Activated CD4-positive, alpha-beta T cell treated with anti-CD3 and anti-CD28 coated beads, Interleukin-2, amount 10 ng/mL, durations not matched to agents 7 days and 5 days (primary cell): ENCODE measurements around the gene AMMECR1. TPM values are rescaled to one million over a fixed set of nuclear protein-coding genes. Genes with fewer than 3 reads are reported as not detected.
"Not testable (repeated sequence)": the region's sequence is repeated elsewhere in the genome, so short reads cannot be mapped to it uniquely, and the experiment has no call there.

Source experiments
- CTCF ChIA-PET: fragments of 350-600 bp; sonication (Branson Sonifier 250); formaldehyde crosslinking; loops from one replicate; lab custom pipeline; 2021; ENCODE audit warnings: antibody characterized with exemption; lab: Charles Lee
- POLR2A ChIA-PET: fragments of 350-600 bp; sonication (Branson Sonifier 250); formaldehyde crosslinking; loops from one replicate; lab custom pipeline; 2021; ENCODE audit warnings: antibody characterized with exemption; lab: Charles Lee
- DNase-seq: peaks from one replicate; pipeline ENCODE4 v3.0.0-alpha.2; 2020
- H3K27ac Mint-ChIP-seq: one replicate; pipeline ENCODE4 v1.8.0; 2021; ENCODE audit warnings: mild to moderate bottlenecking, moderate library complexity, mixed read lengths
- H3K27me3 Mint-ChIP-seq: one replicate; pipeline ENCODE4 v1.8.0; 2021; ENCODE audit warnings: mixed read lengths
- H3K36me3 Mint-ChIP-seq: one replicate; pipeline ENCODE4 v1.8.0; 2021; ENCODE audit warnings: low read depth, mixed read lengths
- H3K4me1 Mint-ChIP-seq: one replicate; pipeline ENCODE4 v1.8.0; 2021; ENCODE audit warnings: mixed read lengths
- H3K4me3 Mint-ChIP-seq: one replicate; pipeline ENCODE4 v1.8.0; 2021; ENCODE audit warnings: mild to moderate bottlenecking, moderate library complexity, mixed read lengths
- H3K9me3 Mint-ChIP-seq: one replicate; pipeline ENCODE4 v1.8.0; 2021; ENCODE audit warnings: mixed read lengths
- total RNA-seq, 2 experiments: library from RNA; stranded (reverse); gene quantifications; one replicate each; pipeline ENCODE4 v1.2.3, GENCODE V29; 2021

AMMECR1 gene
- total RNA-seq, 2 experiments from 2014 or later, result 8.6 to 9.9 TPM

GRCh38 chrX:110167952-110168451 lies 149.9 kb downstream of the AMMECR1 start:
- ChIA-PET POLR2A (no interaction called here), CTCF (interaction anchor here (0.8 kb wide), 2 partner anchors 8 to 37 kb away, joined by 3 read pairs; no protein-coding TSS in a partner anchor)
- H3K4me1 Mint-ChIP-seq, result no peaks in the 10 kb centered on the region
- peaks cover 2% of the 10 kb centered on the region for H3K36me3 Mint-ChIP-seq
- H3K27ac Mint-ChIP-seq, result no peak overlapping the region
- no peaks in the 10 kb centered on the region for H3K27me3 Mint-ChIP-seq
- DNase-seq, result peak; percentile 39
- H3K9me3 Mint-ChIP-seq, result no peaks in the 10 kb centered on the region
- H3K4me3 Mint-ChIP-seq, result no peak overlapping the region

GRCh38 chrX:110163488-110163887 lies 154.4 kb downstream of the AMMECR1 start:
- no peaks in the 10 kb centered on the region for H3K36me3 Mint-ChIP-seq
- no peak overlapping the region for H3K4me3 Mint-ChIP-seq
- no peaks in the 10 kb centered on the region for H3K9me3 Mint-ChIP-seq
- no peak for DNase-seq
- ChIA-PET POLR2A (no interaction called here), CTCF (no interaction called here)
- H3K27ac Mint-ChIP-seq, result no peak overlapping the region
- peaks cover 12% of the 10 kb centered on the region for H3K4me1 Mint-ChIP-seq
- H3K27me3 Mint-ChIP-seq, result no peaks in the 10 kb centered on the region

- Mint-ChIP-seq H3K4me3 (no peak overlapping the region), H3K9me3 (no peaks in the 10 kb centered on the region), H3K27me3 (no peaks in the 10 kb centered on the region), H3K27ac (no peak overlapping the region), H3K4me1 (peaks cover 12% of the 10 kb centered on the region), H3K36me3 (no peaks in the 10 kb centered on the region)
- no peak for DNase-seq
- CTCF ChIA-PET, result no interaction called here
- POLR2A ChIA-PET, result no interaction called here
These were observed 155.0 kb downstream of the AMMECR1 start for GRCh38 chrX:110162867-110163266.

- Mint-ChIP-seq H3K9me3 (no peaks in the 10 kb centered on the region), H3K27ac (no peak overlapping the region), H3K4me3 (no peak overlapping the region), H3K27me3 (no peaks in the 10 kb centered on the region), H3K36me3 (no peaks in the 10 kb centered on the region), H3K4me1 (peaks cover 12% of the 10 kb centered on the region)
- CTCF ChIA-PET, result interaction anchor here (2.0 kb wide), 1 partner anchor 19 kb away, joined by 4 read pairs; no protein-coding TSS in a partner anchor
- DNase-seq, result no peak
- POLR2A ChIA-PET, result no interaction called here
These were observed 155.8 kb downstream of the AMMECR1 start for GRCh38 chrX:110162131-110162530.

- Mint-ChIP-seq H3K27me3 (no peaks in the 10 kb centered on the region), H3K27ac (no peak overlapping the region), H3K36me3 (no peaks in the 10 kb centered on the region), H3K4me1 (peaks cover 12% of the 10 kb centered on the region), H3K4me3 (no peak overlapping the region), H3K9me3 (no peaks in the 10 kb centered on the region)
- ChIA-PET CTCF (interaction anchor here (1.4 to 7.7 kb wide), 4 partner anchors 11 to 249 kb away, joined by 4 to 48 read pairs (median 6); no protein-coding TSS in a partner anchor), POLR2A (no interaction called here)
- DNase-seq, result no peak
These were observed 156.6 kb downstream of the AMMECR1 start for GRCh38 chrX:110161361-110161686.

- no peak overlapping the region for H3K4me3 Mint-ChIP-seq
- no peaks in the 10 kb centered on the region for H3K27me3 Mint-ChIP-seq
- CTCF ChIA-PET, result interaction anchor here (0.5 to 7.7 kb wide), 16 partner anchors 8 to 258 kb away, joined by 3 to 48 read pairs (median 4); no protein-coding TSS in a partner anchor
- H3K27ac Mint-ChIP-seq, result no peak overlapping the region
- peaks cover 12% of the 10 kb centered on the region for H3K4me1 Mint-ChIP-seq
- POLR2A ChIA-PET, result no interaction called here
- no peaks in the 10 kb centered on the region for H3K36me3 Mint-ChIP-seq
- DNase-seq, result no peak
- no peaks in the 10 kb centered on the region for H3K9me3 Mint-ChIP-seq
These were observed 158.0 kb downstream of the AMMECR1 start for GRCh38 chrX:110159865-110160264.

GRCh38 chrX:110159235-110159634 lies 158.7 kb downstream of the AMMECR1 start:
- ChIA-PET CTCF (interaction anchor here (0.5 to 7.7 kb wide), 11 partner anchors 8 to 259 kb away, joined by 3 to 48 read pairs (median 3); no protein-coding TSS in a partner anchor), POLR2A (no interaction called here)
- Mint-ChIP-seq H3K27me3 (no peaks in the 10 kb centered on the region), H3K4me3 (no peak overlapping the region), H3K4me1 (peaks cover 12% of the 10 kb centered on the region), H3K27ac (peak overlapping the region; percentile 42), H3K36me3 (no peaks in the 10 kb centered on the region), H3K9me3 (no peaks in the 10 kb centered on the region)
- no peak for DNase-seq

DNA sequence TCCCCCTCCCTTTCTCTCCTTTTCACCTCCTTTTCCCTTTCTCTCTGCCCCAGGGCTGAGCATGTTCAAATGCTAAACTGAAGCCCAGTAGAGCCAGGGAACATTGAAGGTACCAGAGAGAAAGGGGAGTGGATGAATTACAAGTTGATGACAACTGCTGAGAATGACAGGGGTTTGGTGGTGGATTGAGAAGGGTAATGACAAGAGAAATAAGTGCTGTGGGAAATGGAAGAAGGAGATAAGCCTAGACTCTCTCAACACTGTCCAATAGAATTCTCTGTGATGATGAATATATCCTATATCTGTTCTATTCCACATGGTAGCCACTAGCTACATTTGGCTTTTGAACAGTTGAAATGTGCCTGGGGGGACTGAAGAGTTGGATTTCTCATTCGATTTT lies 160.4 kb downstream of the AMMECR1 start:
- H3K27ac Mint-ChIP-seq, result no peak overlapping the region

GRCh38 chrX:110156167-110156754 lies 161.6 kb downstream of the AMMECR1 start:
- no peak overlapping the region for H3K4me3 Mint-ChIP-seq
- no peak overlapping the region for H3K27ac Mint-ChIP-seq
- H3K27me3 Mint-ChIP-seq, result no peaks in the 10 kb centered on the region
- H3K9me3 Mint-ChIP-seq, result no peaks in the 10 kb centered on the region
- no peaks in the 10 kb centered on the region for H3K36me3 Mint-ChIP-seq
- DNase-seq, result peak; percentile 11
- POLR2A ChIA-PET, result no interaction called here
- H3K4me1 Mint-ChIP-seq, result peaks cover 12% of the 10 kb centered on the region
- CTCF ChIA-PET, result interaction anchor here (0.7 to 7.7 kb wide), 6 partner anchors 10 to 313 kb away, joined by 3 to 48 read pairs (median 3); no protein-coding TSS in a partner anchor

More for the DNA sequence above, 160.4 kb downstream of the AMMECR1 start:
- Mint-ChIP-seq H3K4me3 (no peak overlapping the region), H3K27me3 (no peaks in the 10 kb centered on the region), H3K4me1 (peaks cover 12% of the 10 kb centered on the region), H3K9me3 (no peaks in the 10 kb centered on the region), H3K36me3 (no peaks in the 10 kb centered on the region)
- ChIA-PET POLR2A (no interaction called here), CTCF (interaction anchor here (0.6 to 7.7 kb wide), 4 partner anchors 9 to 259 kb away, joined by 3 to 48 read pairs (median 4); no protein-coding TSS in a partner anchor)
- DNase-seq, result no peak

DNA sequence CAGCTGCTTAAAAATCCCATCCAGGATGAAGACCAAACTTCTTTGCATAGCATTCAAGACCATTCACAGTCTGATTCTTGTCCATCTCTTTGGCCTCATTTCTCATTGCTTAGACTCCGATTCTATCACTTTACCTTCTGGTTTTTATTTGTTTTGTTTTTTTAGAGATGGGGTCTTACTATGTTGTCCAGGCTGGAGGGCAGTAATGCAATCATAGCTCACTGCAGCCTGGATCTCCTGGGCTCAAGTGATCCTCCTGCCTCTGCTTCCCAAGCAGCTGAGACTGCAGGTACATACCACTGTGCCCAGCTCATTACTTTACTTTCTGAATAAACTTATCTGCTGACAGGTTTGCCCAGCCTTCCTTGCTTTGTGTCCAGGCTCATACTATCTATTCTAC lies 162.1 kb downstream of the AMMECR1 start:
- POLR2A ChIA-PET, result no interaction called here
- no peaks in the 10 kb centered on the region for H3K27me3 Mint-ChIP-seq
- no peak overlapping the region for H3K4me3 Mint-ChIP-seq
- H3K4me1 Mint-ChIP-seq, result peaks cover 12% of the 10 kb centered on the region
- H3K9me3 Mint-ChIP-seq, result no peaks in the 10 kb centered on the region
- H3K36me3 Mint-ChIP-seq, result no peaks in the 10 kb centered on the region
- DNase-seq, result no peak
- CTCF ChIA-PET, result interaction anchor here (0.7 to 7.7 kb wide), 4 partner anchors 9 to 313 kb away, joined by 3 to 48 read pairs (median 5); no protein-coding TSS in a partner anchor
- H3K27ac Mint-ChIP-seq, result no peak overlapping the region

DNA sequence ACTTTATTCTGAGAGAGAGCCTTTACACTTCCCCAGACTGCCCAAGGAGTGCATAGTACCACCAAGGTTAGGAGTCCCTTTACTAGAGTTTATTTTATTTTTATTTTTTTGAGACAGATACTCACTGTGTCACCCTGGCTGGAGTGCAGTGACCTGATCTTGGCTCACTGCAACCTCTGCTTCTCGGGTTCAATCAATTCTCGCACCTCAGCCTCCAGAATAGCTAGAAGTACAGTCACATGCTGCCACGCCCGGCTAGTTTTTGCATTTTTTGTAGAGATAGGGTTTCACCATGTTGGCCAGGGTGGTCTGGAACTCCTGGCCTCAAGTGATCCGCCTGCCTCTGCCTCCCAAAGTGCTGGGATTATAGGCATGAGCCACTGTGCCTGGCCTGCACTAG lies 163.6 kb downstream of the AMMECR1 start:
- not testable (repeated sequence) for H3K36me3 Mint-ChIP-seq, H3K4me3 Mint-ChIP-seq

DNA sequence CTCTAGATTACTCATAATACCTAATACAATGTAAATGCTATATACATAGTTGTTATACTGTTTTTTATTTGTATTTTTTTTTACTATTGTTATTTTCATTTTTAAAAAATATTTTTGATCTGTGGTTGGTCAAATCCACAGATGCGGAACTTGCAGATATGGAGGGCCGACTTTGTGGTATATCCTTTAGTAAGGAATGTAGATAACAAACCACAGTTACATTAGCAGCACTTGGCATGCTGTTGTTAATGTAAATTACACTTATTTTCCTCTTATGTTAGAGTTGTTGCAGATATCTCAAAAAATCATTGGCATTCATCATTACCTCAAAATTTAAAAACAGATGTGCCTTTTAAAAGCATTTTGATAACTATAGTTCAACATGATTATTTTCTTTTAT lies 164.0 kb downstream of the AMMECR1 start:
- no peak for DNase-seq
- no peaks in the 10 kb centered on the region for H3K9me3 Mint-ChIP-seq
- H3K4me3 Mint-ChIP-seq, result no peak overlapping the region
- H3K27ac Mint-ChIP-seq, result no peak overlapping the region
- ChIA-PET POLR2A (no interaction called here), CTCF (no interaction called here)
- peaks cover under 1% of the 10 kb centered on the region for H3K4me1 Mint-ChIP-seq
- no peaks in the 10 kb centered on the region for H3K27me3 Mint-ChIP-seq
- no peaks in the 10 kb centered on the region for H3K36me3 Mint-ChIP-seq

More for the DNA sequence above, 163.6 kb downstream of the AMMECR1 start:
- H3K4me1 Mint-ChIP-seq, DNase-seq, H3K27me3 Mint-ChIP-seq, H3K9me3 Mint-ChIP-seq, H3K27ac Mint-ChIP-seq, POLR2A ChIA-PET: not testable (repeated sequence)
- CTCF ChIA-PET, result interaction anchor here (0.5 to 7.7 kb wide), 2 partner anchors 251 to 256 kb away, joined by 5 to 48 read pairs; no protein-coding TSS in a partner anchor

DNA sequence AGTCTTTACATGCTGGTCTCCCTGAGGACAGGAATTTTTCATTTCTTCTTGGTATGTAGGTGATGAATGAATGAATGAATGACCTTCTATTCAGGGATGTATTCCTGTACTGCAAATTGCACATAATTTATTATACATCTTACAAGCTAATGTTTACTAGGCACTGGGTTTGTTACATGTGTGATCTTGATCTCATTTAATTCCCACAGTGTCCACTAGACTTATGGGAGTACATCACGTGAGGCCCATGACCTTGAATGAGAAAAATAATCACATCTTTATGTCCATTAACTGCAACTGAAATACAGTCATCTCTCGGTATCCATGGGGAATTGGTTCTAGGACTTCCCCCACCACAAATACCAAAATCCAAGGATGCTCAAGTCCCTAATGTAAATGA lies 164.6 kb downstream of the AMMECR1 start:
- Mint-ChIP-seq H3K9me3 (no peaks in the 10 kb centered on the region), H3K4me3 (no peak overlapping the region), H3K4me1 (no peaks in the 10 kb centered on the region), H3K27me3 (no peaks in the 10 kb centered on the region), H3K36me3 (no peaks in the 10 kb centered on the region), H3K27ac (no peak overlapping the region)
- CTCF ChIA-PET, result interaction anchor here (1.5 kb wide), 1 partner anchor 261 kb away, joined by 3 read pairs; no protein-coding TSS in a partner anchor
- POLR2A ChIA-PET, result no interaction called here
- DNase-seq, result no peak
